OCI-LY1 (cell line): Measurements from ENCODE around the gene PYGB.

Experiments used
- H2AFZ ChIP-seq: fragments of 200-600 bp; sonication (generic), shearing (Covaris generic); 2 replicates; pipeline ENCODE4 v1.6.0; 2014; ENCODE audit warnings: antibody characterized with exemption, mild to moderate bottlenecking, low read length
- H3F3A ChIP-seq: fragments of 200-600 bp; sonication (generic), shearing (Covaris generic); 2 replicates; pipeline ENCODE4 v1.6.0; 2014; ENCODE audit warnings: mild to moderate bottlenecking, antibody characterized with exemption, low read length, moderate library complexity; ENCODE audit not compliant: insufficient read depth
- H3K27ac ChIP-seq: fragments of 200-600 bp; sonication (generic); 2 replicates; pipeline ENCODE4 v1.5.1; 2014; ENCODE audit warnings: low read length, mixed run types, mild to moderate bottlenecking, low read depth; ENCODE audit not compliant: poor library complexity, severe bottlenecking
- H3K27me3 ChIP-seq: fragments of 200-600 bp; sonication (generic); 2 replicates; pipeline ENCODE4 v1.6.0; 2014; ENCODE audit warnings: antibody characterized with exemption, mild to moderate bottlenecking, low read length, moderate library complexity; ENCODE audit not compliant: insufficient read depth
- H3K36me3 ChIP-seq: fragments of 200-600 bp; sonication (generic); 2 replicates; pipeline ENCODE4 v1.6.1; 2014; ENCODE audit warnings: mild to moderate bottlenecking, antibody characterized with exemption, low read length, moderate library complexity, mixed read lengths; ENCODE audit not compliant: insufficient read depth
- H3K4me1 ChIP-seq: fragments of 200-600 bp; sonication (generic); 2 replicates; pipeline ENCODE4 v1.5.1; 2014; ENCODE audit warnings: mild to moderate bottlenecking, low read length, moderate library complexity; ENCODE audit not compliant: insufficient read depth, severe bottlenecking
- H3K4me2 ChIP-seq: fragments of 200-600 bp; sonication (generic), shearing (Covaris generic); 2 replicates; pipeline ENCODE4 v1.6.1; 2014; ENCODE audit warnings: low read length
- H3K4me3 ChIP-seq: fragments of 200-600 bp; sonication (generic); 2 replicates; pipeline ENCODE4 v1.5.1; 2014; ENCODE audit warnings: low read length, low read depth, mild to moderate bottlenecking, mixed read lengths; ENCODE audit not compliant: poor library complexity, severe bottlenecking
- H3K79me2 ChIP-seq: fragments of 200-600 bp; shearing (Covaris generic); 2 replicates; pipeline ENCODE4 v1.6.1; 2016; ENCODE audit warnings: mixed run types, low read length, mixed read lengths; ENCODE audit not compliant: insufficient read depth
- H3K9ac ChIP-seq: fragments of 200-600 bp; sonication (generic), shearing (Covaris generic); 2 replicates; pipeline ENCODE4 v1.6.1; 2014; ENCODE audit warnings: mild to moderate bottlenecking, low read length, mixed read lengths
- H3K9me2 ChIP-seq: fragments of 200-600 bp; sonication (generic), shearing (Covaris generic); 2 replicates; pipeline ENCODE4 v1.6.1; 2014; ENCODE audit warnings: low read depth, mild to moderate bottlenecking, low read length, mixed read lengths
- H3K9me3 ChIP-seq: fragments of 200-600 bp; shearing (Covaris generic); 2 replicates; pipeline ENCODE4 v1.6.1; 2014; ENCODE audit warnings: low read length, mixed read lengths
- H4K20me1 ChIP-seq: fragments of 200-600 bp; sonication (generic), shearing (Covaris generic); 2 replicates; pipeline ENCODE4 v1.6.0; 2016; ENCODE audit warnings: mild to moderate bottlenecking, low read length; ENCODE audit not compliant: insufficient read depth
- EZH2 ChIP-seq: fragments of 200-600 bp; sonication (generic), shearing (Covaris generic); IDR thresholded peaks from 2 replicates; pipeline ENCODE4 v1.8.0; 2017; ENCODE audit warnings: borderline replicate concordance, mixed run types, mild to moderate bottlenecking, antibody characterized with exemption, low read length, moderate library complexity, mixed read lengths
- TF ChIP-seq, protein P1 (sequence below): fragments of 200-600 bp; sonication (generic), shearing (Covaris generic); IDR thresholded peaks from 2 replicates; pipeline ENCODE4 v1.5.1; 2017; ENCODE audit warnings: mild to moderate bottlenecking, antibody characterized with exemption, low read length, moderate library complexity, mixed read lengths

The PYGB gene

DNA sequence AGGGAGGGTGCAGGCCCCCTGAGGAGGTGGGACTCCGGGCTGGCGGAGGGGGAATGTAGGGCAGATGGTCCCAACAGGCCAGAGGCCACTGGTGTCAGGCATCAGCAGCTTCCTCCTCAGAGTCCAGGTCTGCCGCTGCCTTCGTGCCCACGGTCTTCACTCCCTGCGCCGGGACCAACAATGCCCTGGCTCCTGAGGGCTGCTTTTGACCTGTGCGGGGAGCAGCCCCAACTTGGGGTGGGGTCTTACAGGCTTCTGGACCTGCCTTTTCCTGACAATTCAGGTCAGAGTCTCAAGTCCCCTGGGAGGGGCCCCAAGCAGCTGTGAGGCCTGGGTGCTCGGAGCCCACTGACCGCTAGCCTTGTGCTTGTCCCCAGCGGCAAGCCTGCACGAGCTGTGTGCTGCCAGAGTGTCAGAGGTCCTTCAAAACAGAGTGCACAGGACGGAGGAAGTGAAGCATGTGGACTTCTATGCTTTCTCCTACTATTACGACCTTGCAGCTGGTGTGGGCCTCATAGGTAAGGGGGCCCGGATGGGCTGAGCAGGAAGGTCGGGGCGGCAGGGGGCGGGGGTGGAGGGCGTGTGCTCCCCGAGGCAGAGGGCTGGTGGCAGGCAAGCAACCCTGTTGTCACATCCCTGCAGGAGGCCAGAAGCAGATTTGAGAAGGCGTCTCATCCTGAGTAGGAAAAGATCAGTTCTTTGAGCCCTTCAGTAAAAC is 25.3 kb upstream of the PYGB start:
- Histone ChIP-seq H3K27ac (peak overlapping the region; percentile 30), H3K4me3 (no peak overlapping the region), H2AFZ (no peak overlapping the region), H3K79me2 (no peaks in the 10 kb centered on the region), H3K27me3 (no peaks in the 10 kb centered on the region), H4K20me1 (no peaks in the 10 kb centered on the region), H3K9me2 (no peaks in the 10 kb centered on the region), H3K4me2 (no peak overlapping the region), H3K4me1 (peaks cover 20% of the 10 kb centered on the region), H3K9me3 (no peaks in the 10 kb centered on the region), H3F3A (no peaks in the 10 kb centered on the region), H3K36me3 (no peaks in the 10 kb centered on the region), H3K9ac (no peak overlapping the region)
- TF ChIP-seq, protein P1, sequence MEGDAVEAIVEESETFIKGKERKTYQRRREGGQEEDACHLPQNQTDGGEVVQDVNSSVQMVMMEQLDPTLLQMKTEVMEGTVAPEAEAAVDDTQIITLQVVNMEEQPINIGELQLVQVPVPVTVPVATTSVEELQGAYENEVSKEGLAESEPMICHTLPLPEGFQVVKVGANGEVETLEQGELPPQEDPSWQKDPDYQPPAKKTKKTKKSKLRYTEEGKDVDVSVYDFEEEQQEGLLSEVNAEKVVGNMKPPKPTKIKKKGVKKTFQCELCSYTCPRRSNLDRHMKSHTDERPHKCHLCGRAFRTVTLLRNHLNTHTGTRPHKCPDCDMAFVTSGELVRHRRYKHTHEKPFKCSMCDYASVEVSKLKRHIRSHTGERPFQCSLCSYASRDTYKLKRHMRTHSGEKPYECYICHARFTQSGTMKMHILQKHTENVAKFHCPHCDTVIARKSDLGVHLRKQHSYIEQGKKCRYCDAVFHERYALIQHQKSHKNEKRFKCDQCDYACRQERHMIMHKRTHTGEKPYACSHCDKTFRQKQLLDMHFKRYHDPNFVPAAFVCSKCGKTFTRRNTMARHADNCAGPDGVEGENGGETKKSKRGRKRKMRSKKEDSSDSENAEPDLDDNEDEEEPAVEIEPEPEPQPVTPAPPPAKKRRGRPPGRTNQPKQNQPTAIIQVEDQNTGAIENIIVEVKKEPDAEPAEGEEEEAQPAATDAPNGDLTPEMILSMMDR: no peak
- TF ChIP-seq EZH2: no peak

DNA sequence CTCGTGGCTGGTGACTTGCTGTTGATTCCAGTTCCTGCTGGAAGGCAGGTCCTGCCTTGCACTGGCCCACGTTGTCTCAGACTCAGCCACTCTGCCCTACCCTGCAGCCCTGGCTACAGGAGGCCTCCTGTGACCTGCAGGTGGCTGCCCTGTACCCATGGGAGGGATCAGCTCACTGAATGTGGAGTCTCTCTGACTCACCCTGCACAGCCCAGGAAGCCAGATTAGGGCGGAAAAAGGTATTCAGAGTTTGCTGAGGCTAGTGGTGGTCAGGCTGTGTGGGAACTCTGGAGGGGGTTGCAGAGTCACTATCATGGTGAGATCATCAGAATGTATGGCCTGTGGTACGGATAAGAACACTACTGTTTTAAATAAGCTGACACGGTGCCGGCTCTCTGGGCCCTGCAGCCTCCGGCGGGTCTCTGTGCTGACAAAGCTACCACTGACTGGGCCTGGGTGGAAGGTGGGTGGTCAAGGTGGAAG is 24.7 kb upstream of the PYGB start:
- H3K4me1 ChIP-seq: peaks cover 20% of the 10 kb centered on the region
- no peaks in the 10 kb centered on the region for H3K36me3 ChIP-seq
- H3K9ac ChIP-seq: no peak overlapping the region
- H3K9me3 ChIP-seq: no peaks in the 10 kb centered on the region
- H3K4me3 ChIP-seq: no peak overlapping the region
- no peaks in the 10 kb centered on the region for H4K20me1 ChIP-seq
- no peak overlapping the region for H2AFZ ChIP-seq
- H3K9me2 ChIP-seq: no peaks in the 10 kb centered on the region
- H3K4me2 ChIP-seq: no peak overlapping the region
- no peaks in the 10 kb centered on the region for H3K79me2 ChIP-seq
- peak overlapping the region; percentile 30 for H3K27ac ChIP-seq
- TF ChIP-seq EZH2: no peak
- TF ChIP-seq, protein P1: no peak
- H3K27me3 ChIP-seq: no peaks in the 10 kb centered on the region
- H3F3A ChIP-seq: no peaks in the 10 kb centered on the region

DNA sequence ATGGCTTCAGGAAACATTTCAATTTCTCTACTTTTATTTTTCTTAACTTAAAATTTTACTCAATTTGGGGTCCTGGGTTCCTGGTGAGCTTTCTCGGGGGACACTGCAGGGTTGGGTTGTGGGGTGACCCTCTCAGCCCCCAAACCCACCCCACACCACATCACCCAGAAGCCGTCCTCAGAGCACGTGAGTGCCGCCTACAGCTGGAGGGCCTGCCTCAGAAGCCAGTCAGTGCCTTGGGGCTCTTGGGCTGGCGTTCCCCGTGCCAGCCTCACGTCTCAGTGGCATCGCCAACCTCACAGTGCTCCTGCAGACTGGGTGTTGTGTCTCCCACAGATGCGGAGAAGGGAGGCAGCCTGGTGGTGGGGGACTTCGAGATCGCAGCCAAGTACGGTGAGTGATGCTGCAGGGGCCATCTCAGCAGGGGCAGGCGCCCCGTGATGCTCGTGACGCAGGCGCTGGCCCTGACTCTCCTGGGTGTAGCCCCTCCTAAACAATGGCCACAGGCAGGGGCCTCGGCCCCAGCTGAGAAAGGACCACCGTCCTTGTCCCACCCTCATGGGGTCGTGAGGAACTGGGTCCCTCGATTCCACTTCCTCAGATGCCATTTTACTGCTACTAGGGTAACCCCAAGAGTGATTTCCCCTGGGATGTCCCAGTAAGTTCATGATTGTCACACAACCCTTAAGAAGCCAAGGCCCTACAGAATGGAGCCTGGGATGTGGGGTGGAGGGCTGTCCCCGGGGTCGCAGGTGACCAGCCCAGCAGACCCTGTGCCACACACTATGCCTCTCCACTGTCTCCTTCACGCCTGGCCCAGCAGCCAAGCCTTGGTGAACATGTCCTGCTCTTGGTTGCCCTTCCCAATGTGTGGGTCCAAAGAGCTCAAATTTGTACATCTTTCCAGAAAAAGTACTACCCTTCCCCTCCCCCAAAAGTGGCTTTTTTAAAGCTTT is 23.8 kb upstream of the PYGB start:
- no peaks in the 10 kb centered on the region for H3K9me2 ChIP-seq
- no peaks in the 10 kb centered on the region for H3K9me3 ChIP-seq
- peaks cover 20% of the 10 kb centered on the region for H3K4me1 ChIP-seq
- no peak overlapping the region for H3K27ac ChIP-seq
- H3K4me3 ChIP-seq: no peak overlapping the region
- H3F3A ChIP-seq: no peaks in the 10 kb centered on the region
- no peaks in the 10 kb centered on the region for H3K27me3 ChIP-seq
- no peak overlapping the region for H3K9ac ChIP-seq
- no peaks in the 10 kb centered on the region for H3K79me2 ChIP-seq
- no peak overlapping the region for H3K4me2 ChIP-seq
- no peak overlapping the region for H2AFZ ChIP-seq
- no peaks in the 10 kb centered on the region for H4K20me1 ChIP-seq
- H3K36me3 ChIP-seq: no peaks in the 10 kb centered on the region
- TF ChIP-seq, protein P1: no peak
- no peak for TF ChIP-seq EZH2
